Measurements from ENCODE around the gene ABCC10. TPM values are rescaled to one million over a fixed set of nuclear protein-coding genes. Genes with fewer than 3 reads are reported as not detected.

ABCC10 gene

Small RNA genes lying within 50 kb of the gene (small RNA-seq; reads per million reads assigned to genes)
- gene MIR6780B (ENCODE audit: insufficient read depth) = not detected
- not detected for gene RNU6-1113P (ENCODE audit: insufficient read depth)

All from mesendoderm (in vitro differentiated cells).